ENCODE measurements around the gene MAP3K14.
A peak's percentile ranks its signal among the peaks of the same experiment; 100 is the strongest.
"Not testable (repeated sequence)": the region's sequence is repeated elsewhere in the genome, so short reads cannot be mapped to it uniquely, and the experiment has no call there.

The MAP3K14 gene

GRCh38 chr17:45261577-45262515, 55.0 kb downstream of the MAP3K14 start, which contains the start of gene SPATA32:
Gene SPATA32 (minus strand): TSS chr17:45262094. CDS start chr17:45262016, 78 bp downstream.
- peaks cover 0 to 35% (median 30%) of the 10 kb centered on the region in 5 donors for H3K36me3 ChIP-seq (ENCODE audit: control insufficient read depth in 5 of 5, insufficient read depth in 5 of 5, low read length in 5 of 5)
- peak within 1 kb of the TSS in 4 of 5 donors; percentile 8 to 77 (median 52) for H3K9ac ChIP-seq (ENCODE audit: low read length in 5 of 5)
- H3K9me3 ChIP-seq (ENCODE audit: control insufficient read depth in 5 of 5, low read length in 5 of 5), result no peaks in the 10 kb centered on the region
- peaks cover 8 to 41% (median 33%) of the 10 kb centered on the region in 5 donors for H3K4me1 ChIP-seq (ENCODE audit: control insufficient read depth in 5 of 5, insufficient read depth in 5 of 5, low read length in 5 of 5)
- H3K27me3 ChIP-seq (ENCODE audit: control insufficient read depth in 5 of 5, insufficient read depth in 4 of 5, low read length in 5 of 5), result no peaks in the 10 kb centered on the region
- H3K27ac ChIP-seq (ENCODE audit: low read depth, low read length), result no peak within 1 kb of the TSS
- peak within 1 kb of the TSS; percentile 54 to 75 (median 69) for H3K4me3 ChIP-seq (ENCODE audit: low read depth in 1 of 5, low read length in 5 of 5)

- H3K9ac ChIP-seq (ENCODE audit: low read length in 5 of 5), result no peak overlapping the region
- H3K36me3 ChIP-seq (ENCODE audit: control insufficient read depth in 5 of 5, insufficient read depth in 5 of 5, low read length in 5 of 5), result peaks cover 0 to 21% (median 19%) of the 10 kb centered on the region in 5 donors
- H3K4me3 ChIP-seq (ENCODE audit: low read depth in 1 of 5, low read length in 5 of 5), result peak overlapping the region in 1 of 5 donors; percentile 11
- no peaks in the 10 kb centered on the region for H3K9me3 ChIP-seq (ENCODE audit: control insufficient read depth in 5 of 5, low read length in 5 of 5)
- H3K27me3 ChIP-seq (ENCODE audit: control insufficient read depth in 5 of 5, insufficient read depth in 4 of 5, low read length in 5 of 5), result no peaks in the 10 kb centered on the region
- peaks cover 8 to 41% (median 33%) of the 10 kb centered on the region in 5 donors for H3K4me1 ChIP-seq (ENCODE audit: control insufficient read depth in 5 of 5, insufficient read depth in 5 of 5, low read length in 5 of 5)
- H3K27ac ChIP-seq (ENCODE audit: low read depth, low read length), result no peak overlapping the region
These were observed 56.5 kb downstream of the MAP3K14 start for GRCh38 chr17:45260204-45260783.

- Histone ChIP-seq H3K9ac (ENCODE audit: low read length in 5 of 5) (no peak overlapping the region), H3K9me3 (ENCODE audit: control insufficient read depth in 5 of 5, low read length in 5 of 5) (no peaks in the 10 kb centered on the region), H3K27me3 (ENCODE audit: control insufficient read depth in 5 of 5, insufficient read depth in 4 of 5, low read length in 5 of 5) (no peaks in the 10 kb centered on the region), H3K36me3 (ENCODE audit: control insufficient read depth in 5 of 5, insufficient read depth in 5 of 5, low read length in 5 of 5) (peaks cover 0 to 8% (median 6%) of the 10 kb centered on the region in 5 donors), H3K4me1 (ENCODE audit: control insufficient read depth in 5 of 5, insufficient read depth in 5 of 5, low read length in 5 of 5) (peaks cover 6 to 40% (median 33%) of the 10 kb centered on the region in 5 donors), H3K4me3 (ENCODE audit: low read depth in 1 of 5, low read length in 5 of 5) (no peak overlapping the region), H3K27ac (ENCODE audit: low read depth, low read length) (no peak overlapping the region)
These were observed 57.8 kb downstream of the MAP3K14 start for GRCh38 chr17:45258981-45259380.

DNA sequence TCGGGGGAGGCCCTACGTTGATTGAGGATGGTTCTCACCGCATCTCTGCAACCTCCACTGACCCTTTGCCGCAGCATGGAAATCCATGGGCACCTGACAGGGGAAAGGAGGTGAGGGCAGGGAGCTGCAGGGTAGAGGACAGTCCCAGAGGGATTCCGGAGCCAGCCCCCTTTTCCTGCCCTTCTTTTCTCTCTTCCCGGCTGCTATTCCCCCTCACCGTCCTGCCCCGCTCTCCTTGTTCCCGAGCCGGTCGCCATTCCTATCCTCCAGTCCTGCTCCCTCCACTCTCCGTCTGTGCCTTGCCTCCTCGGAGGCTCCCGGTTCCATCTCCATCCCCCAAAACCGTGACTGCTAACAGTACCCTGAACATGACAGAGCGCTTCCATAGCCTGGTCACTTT, 59.7 kb downstream of the MAP3K14 start:
- Histone ChIP-seq H3K9ac (ENCODE audit: low read length in 5 of 5) (no peak overlapping the region), H3K36me3 (ENCODE audit: control insufficient read depth in 5 of 5, insufficient read depth in 5 of 5, low read length in 5 of 5) (no peaks in the 10 kb centered on the region), H3K9me3 (ENCODE audit: control insufficient read depth in 5 of 5, low read length in 5 of 5) (no peaks in the 10 kb centered on the region), H3K27me3 (ENCODE audit: control insufficient read depth in 5 of 5, insufficient read depth in 4 of 5, low read length in 5 of 5) (no peaks in the 10 kb centered on the region), H3K4me1 (ENCODE audit: control insufficient read depth in 5 of 5, insufficient read depth in 5 of 5, low read length in 5 of 5) (peaks cover 6 to 21% (median 17%) of the 10 kb centered on the region in 5 donors), H3K27ac (ENCODE audit: low read depth, low read length) (no peak overlapping the region), H3K4me3 (ENCODE audit: low read depth in 1 of 5, low read length in 5 of 5) (no peak overlapping the region)

DNA sequence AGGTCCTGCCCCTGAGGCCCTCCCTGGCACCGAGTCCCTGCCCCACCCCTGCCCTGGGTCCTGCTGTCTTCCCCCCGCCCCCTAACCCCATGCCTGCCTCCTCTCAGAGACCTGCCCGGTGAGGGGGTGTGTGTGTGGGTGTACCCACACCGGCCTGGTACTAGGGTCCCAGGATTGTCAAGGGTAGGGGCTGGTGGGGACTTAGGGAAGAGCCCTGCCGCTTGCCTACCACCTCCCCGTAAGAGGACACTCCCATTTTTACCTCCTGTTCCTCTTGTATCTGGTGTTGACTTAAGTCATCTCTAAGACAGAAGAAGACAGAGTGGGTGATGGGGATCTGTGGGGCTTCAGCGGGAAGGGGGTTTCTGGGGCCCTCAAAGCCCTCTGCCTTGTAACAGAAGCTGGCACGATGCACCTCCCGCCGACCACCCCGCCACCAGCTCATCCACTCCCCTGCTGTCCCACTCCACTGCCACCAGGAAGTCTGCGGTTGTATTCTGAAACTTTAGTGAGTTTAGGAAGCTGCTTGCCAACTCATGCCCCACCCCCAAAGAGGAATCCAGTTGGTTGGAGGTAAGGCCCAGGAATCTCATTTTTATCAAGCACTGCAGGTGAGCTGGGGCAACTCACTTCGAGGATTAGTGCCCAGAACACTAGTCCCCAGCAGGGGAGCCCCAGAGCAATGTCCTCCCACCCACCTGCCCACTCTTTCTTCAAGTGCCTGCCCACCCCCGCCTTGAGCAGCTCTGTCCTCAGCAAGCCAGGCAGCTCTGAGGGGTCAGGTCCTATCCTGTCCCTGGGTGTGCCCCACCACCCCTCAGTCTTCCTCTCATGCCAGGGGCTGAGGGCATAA, 60.5 kb downstream of the MAP3K14 start:
- Histone ChIP-seq H3K4me3 (ENCODE audit: low read depth in 1 of 5, low read length in 5 of 5) (no peak overlapping the region), H3K27me3 (ENCODE audit: control insufficient read depth in 5 of 5, insufficient read depth in 4 of 5, low read length in 5 of 5) (no peaks in the 10 kb centered on the region), H3K27ac (ENCODE audit: low read depth, low read length) (no peak overlapping the region), H3K4me1 (ENCODE audit: control insufficient read depth in 5 of 5, insufficient read depth in 5 of 5, low read length in 5 of 5) (peaks cover 4 to 13% (median 9%) of the 10 kb centered on the region in 5 donors), H3K9me3 (ENCODE audit: control insufficient read depth in 5 of 5, low read length in 5 of 5) (no peaks in the 10 kb centered on the region), H3K9ac (ENCODE audit: low read length in 5 of 5) (no peak overlapping the region), H3K36me3 (ENCODE audit: control insufficient read depth in 5 of 5, insufficient read depth in 5 of 5, low read length in 5 of 5) (no peaks in the 10 kb centered on the region)

GRCh38 chr17:45255358-45255757, 61.5 kb downstream of the MAP3K14 start:
- Histone ChIP-seq H3K4me1 (ENCODE audit: control insufficient read depth in 5 of 5, insufficient read depth in 5 of 5, low read length in 5 of 5) (peaks cover 0 to 4% (median 4%) of the 10 kb centered on the region in 5 donors), H3K9ac (ENCODE audit: low read length in 5 of 5) (no peak overlapping the region), H3K27me3 (ENCODE audit: control insufficient read depth in 5 of 5, insufficient read depth in 4 of 5, low read length in 5 of 5) (no peaks in the 10 kb centered on the region), H3K9me3 (ENCODE audit: control insufficient read depth in 5 of 5, low read length in 5 of 5) (no peaks in the 10 kb centered on the region), H3K27ac (ENCODE audit: low read depth, low read length) (no peak overlapping the region), H3K4me3 (ENCODE audit: low read depth in 1 of 5, low read length in 5 of 5) (no peak overlapping the region), H3K36me3 (ENCODE audit: control insufficient read depth in 5 of 5, insufficient read depth in 5 of 5, low read length in 5 of 5) (peaks cover 0 to 3% (median 0%) of the 10 kb centered on the region in 5 donors)

DNA sequence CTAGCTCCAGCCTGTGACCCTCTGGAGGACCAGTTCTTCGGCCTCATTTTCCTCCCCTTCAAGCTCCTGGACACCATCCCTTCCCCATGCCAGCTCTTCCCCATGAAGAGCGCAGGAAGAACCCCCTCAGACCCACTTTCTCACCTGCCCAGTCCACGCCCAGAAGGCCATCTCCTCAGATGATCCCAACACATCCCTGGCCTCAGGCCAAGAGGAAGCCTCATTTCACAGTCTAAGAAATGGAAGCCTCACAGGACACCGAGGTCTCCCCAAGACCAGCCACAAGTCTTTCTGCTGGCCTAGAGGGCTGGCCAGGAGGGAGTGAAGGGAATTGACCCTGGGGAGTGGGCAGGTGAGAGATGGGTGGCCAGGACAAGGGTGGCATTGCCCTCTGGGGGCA, 62.9 kb downstream of the MAP3K14 start:
- H3K36me3 ChIP-seq (ENCODE audit: control insufficient read depth in 5 of 5, insufficient read depth in 5 of 5, low read length in 5 of 5), result peaks cover 0 to 3% (median 0%) of the 10 kb centered on the region in 5 donors

DNA sequence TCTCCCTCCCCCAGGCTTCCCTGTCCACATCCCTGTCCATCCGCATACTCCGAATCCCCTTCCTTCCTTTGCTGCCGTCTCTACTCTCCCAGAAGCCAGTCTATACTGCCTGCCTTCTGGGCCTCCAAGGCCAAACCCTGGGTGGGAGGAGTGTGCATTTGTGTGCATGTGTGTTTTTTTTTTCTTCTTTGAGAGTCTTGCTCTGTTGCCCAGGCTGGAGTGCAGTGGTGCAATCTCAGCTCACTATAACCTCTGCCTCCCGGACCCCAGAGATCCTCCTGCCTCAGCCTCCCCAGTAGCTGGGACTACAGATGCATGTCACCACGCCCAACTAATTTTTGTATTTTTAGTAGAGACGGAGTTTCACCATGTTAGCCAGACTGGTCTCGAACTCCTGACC, 63.6 kb downstream of the MAP3K14 start:
- H3K27ac ChIP-seq (ENCODE audit: low read depth, low read length); H3K9me3 ChIP-seq (ENCODE audit: control insufficient read depth in 5 of 5, low read length in 5 of 5); H3K4me1 ChIP-seq (ENCODE audit: control insufficient read depth in 5 of 5, insufficient read depth in 5 of 5, low read length in 5 of 5); H3K9ac ChIP-seq (ENCODE audit: low read length in 5 of 5); H3K36me3 ChIP-seq (ENCODE audit: control insufficient read depth in 5 of 5, insufficient read depth in 5 of 5, low read length in 5 of 5); H3K27me3 ChIP-seq (ENCODE audit: control insufficient read depth in 5 of 5, insufficient read depth in 4 of 5, low read length in 5 of 5); H3K4me3 ChIP-seq (ENCODE audit: low read depth in 1 of 5, low read length in 5 of 5): not testable (repeated sequence)

More for the DNA sequence above, 62.9 kb downstream of the MAP3K14 start:
- Histone ChIP-seq H3K4me1 (ENCODE audit: control insufficient read depth in 5 of 5, insufficient read depth in 5 of 5, low read length in 5 of 5) (peaks cover 0 to 4% (median 0%) of the 10 kb centered on the region in 5 donors), H3K9me3 (ENCODE audit: control insufficient read depth in 5 of 5, low read length in 5 of 5) (no peaks in the 10 kb centered on the region), H3K27me3 (ENCODE audit: control insufficient read depth in 5 of 5, insufficient read depth in 4 of 5, low read length in 5 of 5) (no peaks in the 10 kb centered on the region), H3K4me3 (ENCODE audit: low read depth in 1 of 5, low read length in 5 of 5) (no peak overlapping the region), H3K9ac (ENCODE audit: low read length in 5 of 5) (no peak overlapping the region), H3K27ac (ENCODE audit: low read depth, low read length) (no peak overlapping the region)

DNA sequence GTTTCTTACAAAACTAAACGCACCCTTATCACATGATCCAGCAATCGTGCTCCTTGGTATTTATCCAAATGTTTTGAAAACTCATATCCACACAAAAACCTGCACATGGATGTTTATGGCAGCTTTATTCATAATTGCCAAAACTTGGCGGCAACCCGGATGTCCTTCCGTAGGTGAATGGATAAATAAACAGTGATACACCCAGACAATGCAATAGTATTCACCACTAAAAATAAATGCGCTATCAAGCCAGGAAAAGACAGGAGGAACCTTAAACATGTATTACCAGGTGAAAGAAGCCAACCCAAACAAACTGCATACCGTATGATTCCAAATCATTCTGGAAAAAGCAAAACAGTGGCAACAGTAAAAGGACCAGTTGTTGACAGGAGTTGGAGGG, 64.9 kb downstream of the MAP3K14 start:
- Histone ChIP-seq H3K27me3 (ENCODE audit: control insufficient read depth in 5 of 5, insufficient read depth in 4 of 5, low read length in 5 of 5) (no peaks in the 10 kb centered on the region), H3K27ac (ENCODE audit: low read depth, low read length) (no peak overlapping the region), H3K4me3 (ENCODE audit: low read depth in 1 of 5, low read length in 5 of 5) (no peak overlapping the region), H3K4me1 (ENCODE audit: control insufficient read depth in 5 of 5, insufficient read depth in 5 of 5, low read length in 5 of 5) (peaks cover 0 to 17% (median 14%) of the 10 kb centered on the region in 5 donors), H3K9me3 (ENCODE audit: control insufficient read depth in 5 of 5, low read length in 5 of 5) (no peaks in the 10 kb centered on the region), H3K9ac (ENCODE audit: low read length in 5 of 5) (no peak overlapping the region), H3K36me3 (ENCODE audit: control insufficient read depth in 5 of 5, insufficient read depth in 5 of 5, low read length in 5 of 5) (peaks cover 0 to 3% (median 0%) of the 10 kb centered on the region in 5 donors)

All from subcutaneous abdominal adipose tissue (tissue), 5 donors.